GM23338 (cell line): ENCODE results near the gene OR2AG2. TPM values are rescaled to one million over a fixed set of nuclear protein-coding genes. Genes with fewer than 3 reads are reported as not detected.

Experiments used
- ATAC-seq: fragments of 200-7000 bp; cut with Tn5 transposase; 3 replicates; pipeline ENCODE4 v1.9.1; 2020
- DNase-seq: peaks from one replicate; pipeline ENCODE4 v3.0.0-alpha.2; 2015; ENCODE audit warnings: low spot score
- H2AFZ ChIP-seq: fragments of 200-600 bp; sonication (generic); 2 replicates; pipeline ENCODE4 v1.8.0; 2016; ENCODE audit warnings: antibody characterized with exemption, mild to moderate bottlenecking, moderate library complexity
- H3F3A ChIP-seq: fragments of 200-600 bp; sonication (generic); replicated peaks from 2 replicates; pipeline ENCODE4 v1.8.0; 2017; ENCODE audit warnings: antibody characterized with exemption, mixed run types, low read depth
- H3K27ac ChIP-seq: fragments of 200-600 bp; sonication (generic); 2 replicates; pipeline ENCODE4 v1.6.1; 2016; ENCODE audit warnings: low read depth
- H3K27me3 ChIP-seq: fragments of 200-600 bp; sonication (generic); 2 replicates; pipeline ENCODE4 v1.8.0; 2016; ENCODE audit warnings: mild to moderate bottlenecking, mixed run types, moderate library complexity; ENCODE audit not compliant: insufficient read depth
- H3K36me3 ChIP-seq: fragments of 200-600 bp; sonication (generic); 2 replicates; pipeline ENCODE4 v1.8.0; 2016; ENCODE audit warnings: mild to moderate bottlenecking; ENCODE audit not compliant: insufficient read depth
- H3K4me1 ChIP-seq: fragments of 200-600 bp; sonication (generic); 2 replicates; pipeline ENCODE4 v1.8.0; 2016; ENCODE audit warnings: mild to moderate bottlenecking, moderate library complexity; ENCODE audit not compliant: insufficient read depth
- H3K4me2 ChIP-seq: fragments of 200-600 bp; sonication (generic); 2 replicates; pipeline ENCODE4 v1.7.1; 2017; ENCODE audit warnings: mixed run types
- H3K4me3 ChIP-seq: fragments of 200-600 bp; sonication (generic); 2 replicates; pipeline ENCODE4 v1.6.1; 2016; ENCODE audit warnings: mixed run types
- H3K79me2 ChIP-seq: fragments of 200-600 bp; sonication (generic); replicated peaks from 2 replicates; pipeline ENCODE4 v1.8.0; 2017; ENCODE audit warnings: mild to moderate bottlenecking; ENCODE audit not compliant: insufficient read depth
- H3K9me2 ChIP-seq: fragments of 200-600 bp; sonication (generic); 2 replicates; pipeline ENCODE4 v1.8.0; 2017; ENCODE audit not compliant: insufficient read depth
- H4K20me1 ChIP-seq: fragments of 200-600 bp; sonication (generic); replicated peaks from 2 replicates; pipeline ENCODE4 v1.8.0; 2017; ENCODE audit warnings: mild to moderate bottlenecking; ENCODE audit not compliant: insufficient read depth
- H3K27ac Mint-ChIP-seq: 2 replicates; pipeline ENCODE4 v1.8.0; 2020; ENCODE audit warnings: inconsistent platforms, mild to moderate bottlenecking, moderate library complexity, mixed read lengths
- H3K27me3 Mint-ChIP-seq: 3 replicates; pipeline ENCODE4 v1.8.0; 2022; ENCODE audit warnings: low read depth, mild to moderate bottlenecking, moderate library complexity, mixed read lengths, inconsistent platforms; ENCODE audit not compliant: insufficient read depth, poor library complexity
- H3K36me3 Mint-ChIP-seq: 3 replicates; pipeline ENCODE4 v1.8.0; 2021; ENCODE audit warnings: low read depth, mild to moderate bottlenecking, inconsistent platforms, moderate library complexity, mixed read lengths
- H3K4me1 Mint-ChIP-seq: 3 replicates; pipeline ENCODE4 v1.8.0; 2020; ENCODE audit warnings: mild to moderate bottlenecking, inconsistent platforms, mixed read lengths
- H3K4me3 Mint-ChIP-seq: 3 replicates; pipeline ENCODE4 v1.8.0; 2021; ENCODE audit warnings: moderate library complexity, mild to moderate bottlenecking, inconsistent platforms, mixed read lengths
- H3K9me3 Mint-ChIP-seq: 3 replicates; pipeline ENCODE4 v1.8.0; 2020; ENCODE audit warnings: moderate library complexity, mild to moderate bottlenecking, inconsistent platforms, mixed read lengths
- EZH2 ChIP-seq: fragments of 200-600 bp; sonication (generic); IDR thresholded peaks from one replicate; pipeline ENCODE4 v1.8.0; 2017; ENCODE audit warnings: antibody characterized with exemption, mild to moderate bottlenecking, low read depth; ENCODE audit not compliant: unreplicated experiment
- EZH2phosphoT487 ChIP-seq: fragments of 200-600 bp; sonication (generic); IDR thresholded peaks from one replicate; pipeline ENCODE4 v1.8.1; 2018; ENCODE audit warnings: antibody characterized with exemption; ENCODE audit not compliant: unreplicated experiment
- NANOG ChIP-seq: IDR thresholded peaks from 2 replicates; pipeline ENCODE4 v1.6.1; 2016; ENCODE audit warnings: antibody characterized with exemption, borderline replicate concordance
- POLR2AphosphoS5 ChIP-seq: IDR thresholded peaks from 2 replicates; pipeline ENCODE4 v1.6.1; 2016; ENCODE audit warnings: antibody characterized with exemption, low read depth
- STAT1 ChIP-seq: IDR thresholded peaks from one replicate; pipeline ENCODE4 v1.6.1; 2016; ENCODE audit warnings: antibody characterized with exemption; ENCODE audit not compliant: unreplicated experiment
- long read RNA-seq: library from polyadenylated mRNA; unstranded; transcript quantifications from one replicate; pipeline ENCODE4 v2.0.0, GENCODE V29; 2020; ENCODE audit not compliant: unreplicated experiment
- polyA plus RNA-seq: library from polyadenylated mRNA; unstranded; fragments of >200 nt; fragmentation: Nextera tagmentation; extraction: Ambion mirVana; gene quantifications from 2 replicates; pipeline ENCODE4 v1.2.1, GENCODE V29; 2016
- total RNA-seq: library from RNA; depleted of rRNA; stranded (reverse); fragments of >200 nt; shearing (Covaris generic); gene quantifications from 2 replicates; pipeline ENCODE4 v1.2.3, GENCODE V29; 2014; rRNA removed
- TF ChIP-seq, protein P1 (sequence below): IDR thresholded peaks from one replicate; pipeline ENCODE4 v1.6.1; 2018; ENCODE audit warnings: antibody characterized with exemption; ENCODE audit not compliant: unreplicated experiment
- TF ChIP-seq, protein P2 (sequence below): IDR thresholded peaks from 2 replicates; pipeline ENCODE4 v1.6.1; 2016; ENCODE audit warnings: antibody characterized with exemption
- TF ChIP-seq, protein P3 (sequence below), 2 experiments: fragments of 200-600 bp in 1 of 2; sonication (generic) in 1 of 2; conservative IDR thresholded peaks; 2 replicates each; pipeline versions ENCODE4 v1.5.1 to v1.6.1; 2016 to 2017; ENCODE audit warnings: antibody characterized with exemption in 2 of 2, low read depth in 2 of 2, mild to moderate bottlenecking in 2 of 2, moderate library complexity in 1 of 2

Gene OR2AG2, protein sequence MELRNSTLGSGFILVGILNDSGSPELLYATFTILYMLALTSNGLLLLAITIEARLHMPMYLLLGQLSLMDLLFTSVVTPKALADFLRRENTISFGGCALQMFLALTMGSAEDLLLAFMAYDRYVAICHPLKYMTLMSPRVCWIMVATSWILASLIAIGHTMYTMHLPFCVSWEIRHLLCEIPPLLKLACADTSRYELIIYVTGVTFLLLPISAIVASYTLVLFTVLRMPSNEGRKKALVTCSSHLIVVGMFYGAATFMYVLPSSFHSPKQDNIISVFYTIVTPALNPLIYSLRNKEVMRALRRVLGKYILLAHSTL
- total RNA-seq (0.31 and 0.45 TPM in 2 replicates), polyA plus RNA-seq (0.11 and 0.26 TPM in 2 replicates)
- long read RNA-seq = 0 reads

DNA sequence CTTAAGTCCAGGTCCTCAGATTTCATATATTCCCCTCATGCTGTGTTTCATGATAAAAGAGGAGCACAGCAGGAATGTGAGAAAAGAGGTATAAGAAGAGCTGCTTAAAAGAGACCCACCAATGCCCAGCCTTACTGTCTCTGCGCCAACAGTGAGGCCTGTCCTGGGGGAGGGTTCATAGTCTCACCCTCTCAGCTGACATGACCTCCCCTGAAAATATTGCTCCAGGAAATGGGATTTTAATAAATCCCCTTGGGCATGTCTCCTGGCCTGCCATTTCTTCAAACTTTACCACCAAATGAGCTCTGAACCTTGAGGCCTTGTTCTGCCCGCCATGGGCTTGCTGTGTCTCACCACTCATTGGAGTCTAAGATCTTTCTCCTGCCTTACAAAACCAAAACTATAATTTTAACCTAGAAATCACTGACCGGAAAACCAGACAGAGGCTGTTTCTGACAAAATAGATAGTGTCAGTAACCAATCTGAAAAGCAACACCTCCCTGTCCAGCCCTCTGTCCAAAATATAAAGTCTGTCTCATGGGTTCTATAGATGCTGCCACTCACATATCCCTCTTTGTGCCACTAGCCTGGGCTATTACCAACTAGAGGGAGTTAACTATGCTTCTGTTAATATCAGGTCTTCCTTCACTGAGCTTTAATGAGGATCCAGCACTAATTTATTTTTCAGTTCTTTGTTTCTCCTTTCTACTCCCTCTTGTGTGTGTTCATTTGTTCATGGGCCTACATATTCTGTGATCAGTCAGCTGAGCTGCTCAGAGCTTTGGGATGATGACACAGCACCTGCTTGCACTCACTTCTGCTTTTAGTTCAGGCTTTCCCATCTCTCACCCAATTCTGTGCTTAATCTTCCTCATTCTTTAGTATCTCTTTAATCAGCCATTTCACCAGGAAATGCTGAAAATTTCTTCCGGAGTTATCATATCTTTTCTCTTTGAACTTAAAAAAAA lies at the start of gene OR2AG2:
Gene OR2AG2 (minus strand): TSS at position 51 of the 968 bp plus-strand sequence. CDS start 3,019 bp downstream, outside the sequence.
- Histone ChIP-seq H4K20me1 (no peaks in the 10 kb centered on the region), H3K27ac (no peak within 1 kb of the TSS), H2AFZ (no peak within 1 kb of the TSS), H3K4me2 (no peak within 1 kb of the TSS), H3F3A (no peaks in the 10 kb centered on the region), H3K4me1 (no peaks in the 10 kb centered on the region), H3K27me3 (no peaks in the 10 kb centered on the region), H3K4me3 (no peak within 1 kb of the TSS), H3K79me2 (no peaks in the 10 kb centered on the region), H3K9me2 (0 out of 2 replicates have a peak, but pooled peaks cover 2% of the 10 kb centered on the region), H3K36me3 (no peaks in the 10 kb centered on the region)
- Mint-ChIP-seq H3K27me3 (peaks cover 2% of the 10 kb centered on the region), H3K9me3 (no peaks in the 10 kb centered on the region), H3K27ac (no peak within 1 kb of the TSS), H3K4me1 (no peaks in the 10 kb centered on the region), H3K36me3 (no peaks in the 10 kb centered on the region), H3K4me3 (no peak within 1 kb of the TSS)
- ATAC-seq = no peak
- DNase-seq = no peak
- TF ChIP-seq STAT1 (no peak), EZH2phosphoT487 (no peak), NANOG (no peak), POLR2AphosphoS5 (no peak), EZH2 (no peak)
- TF ChIP-seq, protein P1, sequence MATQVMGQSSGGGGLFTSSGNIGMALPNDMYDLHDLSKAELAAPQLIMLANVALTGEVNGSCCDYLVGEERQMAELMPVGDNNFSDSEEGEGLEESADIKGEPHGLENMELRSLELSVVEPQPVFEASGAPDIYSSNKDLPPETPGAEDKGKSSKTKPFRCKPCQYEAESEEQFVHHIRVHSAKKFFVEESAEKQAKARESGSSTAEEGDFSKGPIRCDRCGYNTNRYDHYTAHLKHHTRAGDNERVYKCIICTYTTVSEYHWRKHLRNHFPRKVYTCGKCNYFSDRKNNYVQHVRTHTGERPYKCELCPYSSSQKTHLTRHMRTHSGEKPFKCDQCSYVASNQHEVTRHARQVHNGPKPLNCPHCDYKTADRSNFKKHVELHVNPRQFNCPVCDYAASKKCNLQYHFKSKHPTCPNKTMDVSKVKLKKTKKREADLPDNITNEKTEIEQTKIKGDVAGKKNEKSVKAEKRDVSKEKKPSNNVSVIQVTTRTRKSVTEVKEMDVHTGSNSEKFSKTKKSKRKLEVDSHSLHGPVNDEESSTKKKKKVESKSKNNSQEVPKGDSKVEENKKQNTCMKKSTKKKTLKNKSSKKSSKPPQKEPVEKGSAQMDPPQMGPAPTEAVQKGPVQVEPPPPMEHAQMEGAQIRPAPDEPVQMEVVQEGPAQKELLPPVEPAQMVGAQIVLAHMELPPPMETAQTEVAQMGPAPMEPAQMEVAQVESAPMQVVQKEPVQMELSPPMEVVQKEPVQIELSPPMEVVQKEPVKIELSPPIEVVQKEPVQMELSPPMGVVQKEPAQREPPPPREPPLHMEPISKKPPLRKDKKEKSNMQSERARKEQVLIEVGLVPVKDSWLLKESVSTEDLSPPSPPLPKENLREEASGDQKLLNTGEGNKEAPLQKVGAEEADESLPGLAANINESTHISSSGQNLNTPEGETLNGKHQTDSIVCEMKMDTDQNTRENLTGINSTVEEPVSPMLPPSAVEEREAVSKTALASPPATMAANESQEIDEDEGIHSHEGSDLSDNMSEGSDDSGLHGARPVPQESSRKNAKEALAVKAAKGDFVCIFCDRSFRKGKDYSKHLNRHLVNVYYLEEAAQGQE = no peak

DNA sequence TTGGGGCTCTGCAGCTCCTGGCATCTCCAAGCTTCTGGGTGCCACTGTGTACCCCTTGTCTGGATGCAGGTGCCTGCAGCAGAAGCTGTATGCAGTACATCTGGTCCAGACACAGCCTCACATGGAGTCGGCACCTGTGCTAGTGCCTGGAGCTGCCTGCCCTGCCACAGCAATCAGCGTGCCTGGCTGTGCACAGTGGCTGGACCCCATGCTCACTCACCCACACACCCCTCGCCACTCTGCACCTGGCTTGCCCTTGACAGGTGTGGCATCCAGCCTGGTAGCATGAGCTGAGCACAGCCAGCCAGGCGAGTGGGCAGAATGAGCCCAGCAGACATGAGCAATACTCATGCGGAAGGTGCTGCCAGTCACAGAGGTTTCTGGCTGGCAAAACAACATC lies 47.2 kb upstream of the OR2AG2 start:
- no peaks in the 10 kb centered on the region for H3F3A ChIP-seq
- H3K4me2 ChIP-seq = no peak overlapping the region
- peaks cover 10% of the 10 kb centered on the region for H3K36me3 Mint-ChIP-seq
- no peaks in the 10 kb centered on the region for H3K36me3 ChIP-seq
- H3K27me3 ChIP-seq = no peaks in the 10 kb centered on the region
- no peak for ATAC-seq
- no peak overlapping the region for H3K4me3 ChIP-seq
- H3K27ac ChIP-seq = no peak overlapping the region
- no peaks in the 10 kb centered on the region for H3K4me1 ChIP-seq
- peaks cover 4% of the 10 kb centered on the region; the same call in 1 of the 3 replicates for H3K4me1 Mint-ChIP-seq
- H2AFZ ChIP-seq = no peak overlapping the region
- H3K27me3 Mint-ChIP-seq = no peaks in the 10 kb centered on the region
- H3K4me3 Mint-ChIP-seq = no peak overlapping the region
- no peak for DNase-seq
- H3K79me2 ChIP-seq = no peaks in the 10 kb centered on the region
- H3K9me2 ChIP-seq = no peaks in the 10 kb centered on the region
- no peak overlapping the region for H3K27ac Mint-ChIP-seq
- peaks cover 18% of the 10 kb centered on the region; the same call in 2 of the 3 replicates for H3K9me3 Mint-ChIP-seq
- no peaks in the 10 kb centered on the region for H4K20me1 ChIP-seq
- TF ChIP-seq, protein P1 = no peak
- TF ChIP-seq, protein P2, sequence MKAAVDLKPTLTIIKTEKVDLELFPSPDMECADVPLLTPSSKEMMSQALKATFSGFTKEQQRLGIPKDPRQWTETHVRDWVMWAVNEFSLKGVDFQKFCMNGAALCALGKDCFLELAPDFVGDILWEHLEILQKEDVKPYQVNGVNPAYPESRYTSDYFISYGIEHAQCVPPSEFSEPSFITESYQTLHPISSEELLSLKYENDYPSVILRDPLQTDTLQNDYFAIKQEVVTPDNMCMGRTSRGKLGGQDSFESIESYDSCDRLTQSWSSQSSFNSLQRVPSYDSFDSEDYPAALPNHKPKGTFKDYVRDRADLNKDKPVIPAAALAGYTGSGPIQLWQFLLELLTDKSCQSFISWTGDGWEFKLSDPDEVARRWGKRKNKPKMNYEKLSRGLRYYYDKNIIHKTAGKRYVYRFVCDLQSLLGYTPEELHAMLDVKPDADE = no peak
- TF ChIP-seq, protein P3, sequence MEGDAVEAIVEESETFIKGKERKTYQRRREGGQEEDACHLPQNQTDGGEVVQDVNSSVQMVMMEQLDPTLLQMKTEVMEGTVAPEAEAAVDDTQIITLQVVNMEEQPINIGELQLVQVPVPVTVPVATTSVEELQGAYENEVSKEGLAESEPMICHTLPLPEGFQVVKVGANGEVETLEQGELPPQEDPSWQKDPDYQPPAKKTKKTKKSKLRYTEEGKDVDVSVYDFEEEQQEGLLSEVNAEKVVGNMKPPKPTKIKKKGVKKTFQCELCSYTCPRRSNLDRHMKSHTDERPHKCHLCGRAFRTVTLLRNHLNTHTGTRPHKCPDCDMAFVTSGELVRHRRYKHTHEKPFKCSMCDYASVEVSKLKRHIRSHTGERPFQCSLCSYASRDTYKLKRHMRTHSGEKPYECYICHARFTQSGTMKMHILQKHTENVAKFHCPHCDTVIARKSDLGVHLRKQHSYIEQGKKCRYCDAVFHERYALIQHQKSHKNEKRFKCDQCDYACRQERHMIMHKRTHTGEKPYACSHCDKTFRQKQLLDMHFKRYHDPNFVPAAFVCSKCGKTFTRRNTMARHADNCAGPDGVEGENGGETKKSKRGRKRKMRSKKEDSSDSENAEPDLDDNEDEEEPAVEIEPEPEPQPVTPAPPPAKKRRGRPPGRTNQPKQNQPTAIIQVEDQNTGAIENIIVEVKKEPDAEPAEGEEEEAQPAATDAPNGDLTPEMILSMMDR (conservative IDR thresholded peaks at IDR 0.05; ENCODE audit: low read depth in 2 of 2) = no peak
- TF ChIP-seq NANOG = no peak
